B cell (primary cell): ENCODE data around the gene MYO10. TPM values are rescaled to one million over a fixed set of nuclear protein-coding genes. Genes with fewer than 3 reads are reported as not detected.

Experiments used
- ATAC-seq: fragments of 200-7000 bp; cut with Tn5 transposase; one replicate; pipeline ENCODE4 v1.10.0; 2021; ENCODE audit warnings: low read depth, mild to moderate bottlenecking, moderate number of reproducible peaks, moderate library complexity
- CTCF ChIA-PET: fragments of 350-600 bp; sonication (Branson Sonifier 250); formaldehyde crosslinking; loops from one replicate; lab custom pipeline; 2021; ENCODE audit warnings: antibody characterized with exemption, inconsistent platforms; lab: Charles Lee
- POLR2A ChIA-PET: fragments of 350-600 bp; sonication (Branson Sonifier 250); formaldehyde crosslinking; loops from one replicate; lab custom pipeline; 2021; ENCODE audit warnings: antibody characterized with exemption; lab: Charles Lee
- DNase-seq: peaks from one replicate; pipeline ENCODE4 v3.0.0; 2013
- H2AFZ ChIP-seq: 2 replicates; pipeline ENCODE4 v1.6.1; 2012; ENCODE audit warnings: mild to moderate bottlenecking, low read depth, low read length; ENCODE audit not compliant: insufficient read depth, poor library complexity, severe bottlenecking
- H3K27ac ChIP-seq, 2 donors: 1 replicate in 1 of 2; 2 replicates in 1 of 2; pipeline ENCODE4 v1.5.1; 2012 to 2013; ENCODE audit warnings: low read length in 2 of 2, mild to moderate bottlenecking in 2 of 2, moderate library complexity in 1 of 2
- H3K27me3 ChIP-seq, 4 experiments: fragments of 200-600 bp in 1 of 4; sonication (generic) in 1 of 4; replicated peaks in 1 of 4; 1 replicate in 2 of 4; 2 replicates in 2 of 4; pipeline versions ENCODE4 v1.6.1 to v1.7.0; 2013 to 2016; ENCODE audit warnings: low read length in 3 of 4, mild to moderate bottlenecking in 2 of 4, mixed read lengths in 1 of 4, moderate library complexity in 1 of 4; ENCODE audit not compliant: insufficient read depth in 4 of 4, control insufficient read depth in 3 of 4; ENCODE audit errors: control extremely low read depth in 1 of 4
- H3K36me3 ChIP-seq, 2 experiments: replicated peaks in 1 of 2; 1 replicate in 1 of 2; 2 replicates in 1 of 2; pipeline versions ENCODE4 v1.6.1 to v1.7.1; 2013; ENCODE audit warnings: low read length in 1 of 2; ENCODE audit not compliant: insufficient read depth in 2 of 2, control insufficient read depth in 1 of 2; ENCODE audit errors: control extremely low read depth in 1 of 2, extremely low read depth in 1 of 2
- H3K4me1 ChIP-seq, 2 donors: fragments of 200-600 bp in 1 of 2; sonication (generic) in 1 of 2; 1 replicate in 1 of 2; 2 replicates in 1 of 2; pipeline versions ENCODE4 v1.5.1 to v1.6.1; 2013 to 2017; ENCODE audit warnings: low read length in 2 of 2; ENCODE audit not compliant: control insufficient read depth in 2 of 2, insufficient read depth in 2 of 2
- H3K4me2 ChIP-seq: replicated peaks from 2 replicates; pipeline ENCODE3; 2012; ENCODE audit warnings: mild to moderate bottlenecking, low read depth, low read length; ENCODE audit not compliant: poor library complexity, severe bottlenecking
- H3K4me3 ChIP-seq, 5 experiments: fragments of 200-600 bp in 1 of 5; sonication (generic) in 1 of 5; 1 replicate in 3 of 5; 2 replicates in 2 of 5; pipeline versions ENCODE4 v1.5.1 to v1.7.0; 2011 to 2016; ENCODE audit warnings: low read length in 4 of 5, mild to moderate bottlenecking in 4 of 5, low read depth in 2 of 5, control low read depth in 1 of 5, moderate library complexity in 1 of 5; ENCODE audit not compliant: insufficient read depth in 1 of 5; ENCODE audit errors: control extremely low read depth in 1 of 5, extremely low read depth in 1 of 5
- H3K79me2 ChIP-seq: fragments of 200-600 bp; sonication (generic); one replicate; pipeline ENCODE4 v1.6.0; 2016; ENCODE audit warnings: low read length; ENCODE audit not compliant: control insufficient read depth, insufficient read depth
- H3K9ac ChIP-seq: fragments of 200-600 bp; sonication (generic); 2 replicates; pipeline ENCODE4 v1.6.1; 2017; ENCODE audit warnings: mild to moderate bottlenecking, low read length, moderate library complexity
- H3K9me3 ChIP-seq, 3 donors: one replicate each; pipeline versions ENCODE4 v1.6.1 to v1.7.1; 2013; ENCODE audit warnings: low read length in 2 of 3; ENCODE audit not compliant: control insufficient read depth in 2 of 3, insufficient read depth in 1 of 3; ENCODE audit errors: control extremely low read depth in 1 of 3
- H4K20me1 ChIP-seq: 2 replicates; pipeline ENCODE4 v1.6.0; 2012; ENCODE audit warnings: mild to moderate bottlenecking, low read length; ENCODE audit not compliant: insufficient read depth, control insufficient read depth, poor library complexity, severe bottlenecking
- H3K27ac Mint-ChIP-seq: one replicate; pipeline ENCODE4 v1.8.0; 2021; ENCODE audit warnings: mixed read lengths
- H3K27me3 Mint-ChIP-seq: one replicate; pipeline ENCODE4 v1.8.0; 2021; ENCODE audit warnings: mixed read lengths
- H3K4me1 Mint-ChIP-seq: one replicate; pipeline ENCODE4 v1.8.0; 2021; ENCODE audit warnings: mixed read lengths
- H3K4me3 Mint-ChIP-seq: one replicate; pipeline ENCODE4 v1.8.0; 2021; ENCODE audit warnings: mixed read lengths
- H3K9me3 Mint-ChIP-seq: one replicate; pipeline ENCODE4 v1.8.0; 2022; ENCODE audit warnings: mixed read lengths; ENCODE audit not compliant: insufficient read depth
- EZH2 ChIP-seq: IDR thresholded peaks from 2 replicates; pipeline ENCODE4 v1.6.1; 2012; ENCODE audit warnings: borderline replicate concordance, low read depth, mild to moderate bottlenecking, moderate library complexity, low read length; ENCODE audit not compliant: insufficient read depth, poor library complexity, severe bottlenecking
- WGBS: methylation state at CpG from one replicate; pipeline ENCODE4 v1.1.5; 2013; ENCODE audit warnings: missing lambda C conversion rate; ENCODE audit not compliant: insufficient coverage; 5-methylcytosine and 5-hydroxymethylcytosine counted together
- intact Hi-C: fragments of 100-400 bp; cut with micrococcal nuclease; formaldehyde crosslinking; loops from one replicate; pipeline ENCODE4 v1.10.0; 2022
- polyA plus RNA-seq: library from polyadenylated mRNA; depleted of rRNA; stranded (reverse); fragments of >200 nt; gene quantifications from 2 replicates; pipeline ENCODE4 v1.2.3, GENCODE V29; 2012
- total RNA-seq, 2 donors: library from RNA; stranded (reverse); fragments of 120-200 nt in 1 of 2; gene quantifications; 1 replicate in 1 of 2; 2 replicates in 1 of 2; pipeline versions ENCODE4 v1.2.3 to v1.2.4, GENCODE V29; 2013 to 2022
- TF ChIP-seq, protein P1 (sequence below): fragments of 200-600 bp; IDR thresholded peaks from one replicate; pipeline ENCODE4 v1.8.0; 2022; ENCODE audit warnings: antibody characterized with exemption, mild to moderate bottlenecking

The MYO10 gene
- total and polyA plus RNA-seq, 2 donors (not counting 1 experiment from before 2014, with no cell fraction given) = 0.10 TPM; not detected in 1

DNA sequence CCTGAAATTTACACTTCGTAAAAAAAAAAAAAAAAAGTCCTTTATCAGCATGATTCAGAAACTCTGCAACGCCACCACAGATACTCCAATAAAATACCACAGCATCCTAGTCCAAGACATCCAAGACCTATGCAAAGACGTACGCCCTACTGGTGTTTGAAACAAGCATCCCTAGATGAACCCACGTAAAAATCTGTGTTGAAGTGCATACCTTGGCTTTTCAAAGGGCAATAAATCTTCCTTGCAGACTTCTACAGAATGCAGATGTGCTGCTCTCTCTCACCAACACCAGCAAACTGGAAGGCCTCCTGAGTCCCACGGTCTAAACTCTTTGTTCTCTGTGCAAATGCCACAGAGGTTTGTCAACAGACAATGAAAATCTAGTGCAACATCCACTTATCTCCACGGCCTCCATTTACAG is 38.8 kb downstream of the MYO10 start:
- no peak overlapping the region for H3K4me3 Mint-ChIP-seq
- H3K27ac Mint-ChIP-seq = no peak overlapping the region
- no peaks in the 10 kb centered on the region for H3K27me3 Mint-ChIP-seq
- intact Hi-C loops = no loop called here
- H3K27ac ChIP-seq = no peak overlapping the region
- ATAC-seq (no peak), DNase-seq (no peak)
- TF ChIP-seq EZH2 = no peak
- TF ChIP-seq, protein P1, sequence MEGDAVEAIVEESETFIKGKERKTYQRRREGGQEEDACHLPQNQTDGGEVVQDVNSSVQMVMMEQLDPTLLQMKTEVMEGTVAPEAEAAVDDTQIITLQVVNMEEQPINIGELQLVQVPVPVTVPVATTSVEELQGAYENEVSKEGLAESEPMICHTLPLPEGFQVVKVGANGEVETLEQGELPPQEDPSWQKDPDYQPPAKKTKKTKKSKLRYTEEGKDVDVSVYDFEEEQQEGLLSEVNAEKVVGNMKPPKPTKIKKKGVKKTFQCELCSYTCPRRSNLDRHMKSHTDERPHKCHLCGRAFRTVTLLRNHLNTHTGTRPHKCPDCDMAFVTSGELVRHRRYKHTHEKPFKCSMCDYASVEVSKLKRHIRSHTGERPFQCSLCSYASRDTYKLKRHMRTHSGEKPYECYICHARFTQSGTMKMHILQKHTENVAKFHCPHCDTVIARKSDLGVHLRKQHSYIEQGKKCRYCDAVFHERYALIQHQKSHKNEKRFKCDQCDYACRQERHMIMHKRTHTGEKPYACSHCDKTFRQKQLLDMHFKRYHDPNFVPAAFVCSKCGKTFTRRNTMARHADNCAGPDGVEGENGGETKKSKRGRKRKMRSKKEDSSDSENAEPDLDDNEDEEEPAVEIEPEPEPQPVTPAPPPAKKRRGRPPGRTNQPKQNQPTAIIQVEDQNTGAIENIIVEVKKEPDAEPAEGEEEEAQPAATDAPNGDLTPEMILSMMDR = no peak
- H2AFZ ChIP-seq = no peak overlapping the region
- no peaks in the 10 kb centered on the region for H3K36me3 ChIP-seq
- no peak overlapping the region for H3K9ac ChIP-seq
- H3K4me1 Mint-ChIP-seq = no peaks in the 10 kb centered on the region
- no peak overlapping the region for H3K4me3 ChIP-seq
- H3K4me2 ChIP-seq = no peak overlapping the region
- no peaks in the 10 kb centered on the region for H3K27me3 ChIP-seq
- 21% methylated on average over 6 of the region's 7 CpGs for WGBS
- H3K4me1 ChIP-seq = no peaks in the 10 kb centered on the region
- H3K79me2 ChIP-seq = no peaks in the 10 kb centered on the region
- H3K9me3 ChIP-seq = peaks cover 0 to 6% (median 0%) of the 10 kb centered on the region in 3 donors
- ChIA-PET POLR2A (no interaction called here), CTCF (no interaction called here)
- H4K20me1 ChIP-seq = no peaks in the 10 kb centered on the region
- no peaks in the 10 kb centered on the region for H3K9me3 Mint-ChIP-seq

DNA sequence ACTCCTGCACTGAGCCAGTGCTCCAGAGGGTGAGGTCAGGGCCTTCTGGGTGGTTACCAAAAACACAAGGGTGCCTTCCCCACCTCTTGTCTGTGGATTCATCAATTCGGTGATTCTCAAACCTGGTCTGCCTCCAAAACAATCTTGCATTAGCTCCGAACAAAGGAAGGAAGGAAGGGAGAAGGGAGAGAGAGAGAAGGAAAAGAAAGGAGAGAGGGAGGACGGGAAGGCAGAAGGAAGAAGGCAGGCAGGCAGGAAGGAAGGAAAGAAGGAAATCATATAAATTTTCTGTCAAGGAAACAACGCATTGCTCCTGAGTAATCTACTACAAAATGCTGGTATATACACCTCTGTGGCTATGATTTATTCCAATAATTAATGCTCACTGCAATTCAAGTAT is 39.3 kb downstream of the MYO10 start:
- Histone ChIP-seq H3K79me2 (no peaks in the 10 kb centered on the region), H4K20me1 (no peaks in the 10 kb centered on the region), H2AFZ (no peak overlapping the region), H3K36me3 (no peaks in the 10 kb centered on the region), H3K27me3 (no peaks in the 10 kb centered on the region), H3K9me3 (peaks cover 0 to 8% (median 0%) of the 10 kb centered on the region in 3 donors), H3K4me1 (no peaks in the 10 kb centered on the region), H3K27ac (no peak overlapping the region), H3K4me2 (no peak overlapping the region), H3K9ac (no peak overlapping the region), H3K4me3 (no peak overlapping the region)
- intact Hi-C loops = no loop called here
- CTCF ChIA-PET = no interaction called here
- Mint-ChIP-seq H3K4me3 (no peak overlapping the region), H3K27ac (no peak overlapping the region), H3K4me1 (no peaks in the 10 kb centered on the region), H3K9me3 (no peaks in the 10 kb centered on the region), H3K27me3 (no peaks in the 10 kb centered on the region)
- POLR2A ChIA-PET = no interaction called here
- no peak for DNase-seq
- TF ChIP-seq, protein P1 = no peak
- no peak for TF ChIP-seq EZH2
- ATAC-seq = no peak
- 80% methylated on average over 1 of the region's 4 CpGs for WGBS
